GM12878 (cell line): ENCODE results near the gene NOL4L. TPM values are rescaled to one million over a fixed set of nuclear protein-coding genes. Genes with fewer than 3 reads are reported as not detected.
A peak's percentile ranks its signal among the peaks of the same experiment; 100 is the strongest.

ENCODE experiments used
- ATAC-seq: fragments of 200-7000 bp; cut with Tn5 transposase; 3 replicates; pipeline ENCODE4 v1.9.1; 2020; ENCODE audit warnings: mild to moderate bottlenecking, moderate library complexity
- BruUV-seq: library from RNA; stranded (reverse); fragments of 400-500 nt; replicated peaks from 2 replicates; lab custom pipeline; 2021; lab: Mats Ljungman, UMichigan
- CTCF ChIA-PET: fragments of 300-600 bp; sonication (Branson Sonifier 250); formaldehyde crosslinking; extraction: SDS; loops from one replicate; lab custom pipeline; 2021; ENCODE audit warnings: inconsistent platforms; lab: Yijun Ruan, JAX
- POLR2A ChIA-PET: fragments of 350-600 bp; formaldehyde crosslinking; extraction: SDS; loops from one replicate; lab custom pipeline; 2021; ENCODE audit warnings: inconsistent platforms; lab: Charles Lee
- RAD21 ChIA-PET: fragments of 300-600 bp; sonication (Branson Sonifier 250); formaldehyde crosslinking; loops from one replicate; lab custom pipeline; 2023; ENCODE audit warnings: antibody characterized with exemption; ENCODE audit not compliant: unreplicated experiment; lab: Charles Lee
- SMC1A ChIA-PET: fragments of 300-600 bp; sonication (Branson Sonifier 250); formaldehyde crosslinking; loops from one replicate; lab custom pipeline; 2023; ENCODE audit not compliant: unreplicated experiment, uncharacterized antibody; lab: Charles Lee
- DNase-seq: peaks from one replicate; pipeline ENCODE4 v3.0.0-alpha.2; 2011; ENCODE audit warnings: low read depth, low spot score
- FAIRE-seq: peaks from 3 replicates; lab custom pipeline; 2011; peaks lifted over from hg19 to GRCh38; lab: Jason Lieb, UNC
- H2AFZ ChIP-seq: 2 replicates; pipeline ENCODE4 v1.6.0; 2011; ENCODE audit warnings: low read depth, low read length, control low read depth; ENCODE audit not compliant: control insufficient read depth
- H3K27ac ChIP-seq: 2 replicates; pipeline ENCODE4 v1.5.1; 2011; ENCODE audit warnings: control low read depth; ENCODE audit not compliant: control insufficient read depth, insufficient read depth
- H3K27me3 ChIP-seq, 2 experiments: replicated peaks in 1 of 2; 2 replicates each; pipeline versions ENCODE4 v1.6.0 to v1.6.1; 2011; ENCODE audit warnings: low read length in 1 of 2; ENCODE audit not compliant: control insufficient read depth in 2 of 2, insufficient read depth in 2 of 2
- H3K36me3 ChIP-seq, 2 experiments: 2 replicates each; pipeline ENCODE4 v1.5.1; 2011; ENCODE audit warnings: low read length in 1 of 2; ENCODE audit not compliant: control insufficient read depth in 2 of 2, insufficient read depth in 2 of 2
- H3K4me1 ChIP-seq: 2 replicates; pipeline ENCODE4 v1.6.1; 2011; ENCODE audit warnings: mild to moderate bottlenecking, low read length, moderate library complexity, mixed read lengths; ENCODE audit not compliant: control insufficient read depth, insufficient read depth
- H3K4me2 ChIP-seq: 2 replicates; pipeline ENCODE4 v1.6.0; 2011; ENCODE audit warnings: control low read depth; ENCODE audit not compliant: control insufficient read depth, insufficient read depth
- H3K4me3 ChIP-seq: fragments of 200-600 bp; sonication (generic); 2 replicates; pipeline ENCODE4 v1.5.1; 2016
- H3K79me2 ChIP-seq: 2 replicates; pipeline ENCODE4 v1.6.0; 2011; ENCODE audit warnings: low read length; ENCODE audit not compliant: control insufficient read depth, insufficient read depth
- H3K9ac ChIP-seq: 2 replicates; pipeline ENCODE4 v1.8.0; 2011; ENCODE audit warnings: low read length, control low read depth, mixed read lengths; ENCODE audit not compliant: control insufficient read depth, insufficient read depth
- H3K9me3 ChIP-seq: replicated peaks from 3 replicates; pipeline ENCODE4 v1.5.1; 2011; ENCODE audit warnings: mild to moderate bottlenecking, low read length; ENCODE audit not compliant: control insufficient read depth, insufficient read depth
- H4K20me1 ChIP-seq: 2 replicates; pipeline ENCODE4 v1.6.0; 2011; ENCODE audit not compliant: control insufficient read depth, insufficient read depth
- CHD2 ChIP-seq: IDR thresholded peaks from 2 replicates; pipeline ENCODE4 v1.6.1; 2011; ENCODE audit warnings: low read depth, low read length, improper control_type of control experiment, borderline replicate concordance
- CREM ChIP-seq: IDR thresholded peaks from 2 replicates; pipeline ENCODE4 v1.6.1; 2014; ENCODE audit warnings: antibody characterized with exemption, low read depth
- EED ChIP-seq: sonication (generic); IDR thresholded peaks from 2 replicates; pipeline ENCODE4 v1.6.1; 2016; ENCODE audit warnings: antibody characterized with exemption, low read depth
- IKZF1 ChIP-seq: fragments of 450-650 bp; conservative IDR thresholded peaks from 2 replicates; pipeline ENCODE4 v1.6.1; 2017; ENCODE audit warnings: antibody characterized with exemption, mild to moderate bottlenecking
- PAX8 ChIP-seq: fragments of 450-650 bp; IDR thresholded peaks from 2 replicates; pipeline ENCODE4 v1.6.1; 2017; ENCODE audit warnings: mild to moderate bottlenecking, moderate library complexity
- RUNX3 ChIP-seq: IDR thresholded peaks from 2 replicates; pipeline ENCODE4 v1.6.1; 2012; ENCODE audit warnings: low read length, inconsistent platforms
- ZZZ3 ChIP-seq: IDR thresholded peaks from 2 replicates; pipeline ENCODE4 v1.6.1; 2011; ENCODE audit warnings: low read depth; ENCODE audit not compliant: control insufficient read depth, insufficient read length
- WGBS: methylation state at CpG from one replicate; pipeline ENCODE4 v1.1.6; 2016; ENCODE audit warnings: low lambda C conversion rate; ENCODE audit not compliant: insufficient replicate concordance, insufficient coverage; ENCODE audit errors: missing lambda C conversion rate; 5-methylcytosine and 5-hydroxymethylcytosine counted together
- in situ Hi-C: fragments of 300-500 bp; cut with MboI; formaldehyde crosslinking; loops from 9 replicates; pipeline ENCODE4 v1.14.3; 2018; ENCODE audit warnings: mixed read lengths
- intact Hi-C: fragments of 100-400 bp; cut with micrococcal nuclease; formaldehyde crosslinking; loops from one replicate; pipeline ENCODE4 v1.14.2; 2022; ENCODE audit not compliant: unreplicated experiment
- polyA plus RNA-seq, 11 experiments: library from polyadenylated mRNA; depleted of rRNA in 4 of 11; unstranded in 6 of 11; stranded (reverse) in 5 of 11; fragments of >200 nt; fragmentation: Nextera tagmentation in 4 of 11; fragmentation: Illumina TruSeq in 1 of 11; extraction: Ambion mirVana in 4 of 11; extraction: Trizol in 1 of 11; gene quantifications; 1 replicate in 1 of 11; 2 replicates in 10 of 11; pipeline versions ENCODE4 v1.2.1 to v1.2.3, GENCODE V29; 2011 to 2016; ENCODE audit warnings: inconsistent platforms in 2 of 11, missing spikeins in 2 of 11, low read depth in 1 of 11
- total RNA-seq, 4 experiments: library from RNA; depleted of rRNA in 3 of 4; stranded (reverse); fragments of >200 nt in 3 of 4; fragmentation: Illumina TruSeq in 1 of 4; extraction: Trizol in 1 of 4; gene quantifications; 2 replicates each; pipeline versions ENCODE4 v1.2.1 to v1.2.3, GENCODE V29; 2013 to 2021
- TF ChIP-seq, protein P1 (sequence below): fragments of 450-650 bp; IDR thresholded peaks from 2 replicates; pipeline ENCODE4 v1.6.1; 2016; ENCODE audit warnings: mild to moderate bottlenecking
- TF ChIP-seq, protein P2 (sequence below): IDR thresholded peaks from 2 replicates; pipeline ENCODE4 v1.6.1; 2011; ENCODE audit warnings: mild to moderate bottlenecking, low read depth, low read length, moderate library complexity; ENCODE audit not compliant: insufficient replicate concordance

The NOL4L gene
- total and polyA plus RNA-seq, 10 of the 15 experiments (the other 5 are each of a cell fraction or from before 2014, with no cell fraction given) = 2.3 to 24.0 (median 8.0) TPM

DNA sequence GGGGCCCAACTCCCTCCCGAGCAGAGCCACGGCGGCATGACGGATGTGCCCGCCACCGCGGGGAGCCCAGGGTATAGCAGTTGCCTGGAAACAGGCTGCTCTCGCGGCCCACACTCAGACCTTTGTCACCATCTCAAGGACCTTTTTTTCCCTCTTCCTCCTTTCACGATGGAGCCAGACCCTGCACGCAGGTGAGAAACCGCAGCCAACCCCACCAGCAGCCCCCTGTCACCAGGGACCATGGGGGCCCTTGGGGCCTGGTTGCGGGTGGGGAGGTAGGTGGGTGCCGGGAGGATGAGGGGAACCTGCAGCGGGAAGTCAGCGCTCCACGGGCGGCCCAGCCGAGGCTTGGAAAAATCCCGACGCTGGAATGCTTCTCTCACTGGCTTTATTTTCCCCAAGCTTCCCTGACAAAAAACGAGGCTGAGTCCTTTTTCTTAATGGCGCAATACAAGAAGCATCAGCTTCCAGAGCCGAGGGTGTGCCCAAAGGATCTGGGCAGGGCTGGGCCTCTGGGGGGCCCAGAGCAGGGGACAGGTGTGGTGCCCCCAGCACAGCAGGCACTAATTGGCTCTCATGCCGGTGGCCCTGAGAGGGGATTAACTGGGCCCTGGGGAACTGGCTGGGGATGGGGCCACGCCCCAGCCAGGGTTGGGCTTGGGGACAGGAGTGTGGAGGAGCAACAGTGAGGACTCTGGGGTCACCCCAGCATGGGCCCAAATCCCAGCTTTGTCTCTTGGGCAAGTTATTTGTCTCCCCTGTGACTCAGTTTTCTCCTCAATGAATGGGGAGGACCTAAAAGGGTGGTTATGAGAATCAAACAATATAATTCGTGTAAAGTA is 23.9 kb downstream of the NOL4L start:
- FAIRE-seq (no peak), ATAC-seq (no peak; the same call in 2 of the 3 replicates), DNase-seq (no peak)
- in situ Hi-C loops = no loop called here
- Histone ChIP-seq H2AFZ (no peak overlapping the region), H3K9me3 (no peaks in the 10 kb centered on the region), H4K20me1 (no peaks in the 10 kb centered on the region), H3K9ac (no peak overlapping the region), H3K4me3 (no peak overlapping the region), H3K27ac (no peak overlapping the region), H3K27me3 (no peaks in the 10 kb centered on the region), H3K4me2 (no peak overlapping the region), H3K79me2 (no peaks in the 10 kb centered on the region), H3K4me1 (no peaks in the 10 kb centered on the region), H3K36me3 (no peaks in the 10 kb centered on the region)
- ChIA-PET CTCF (no interaction called here), RAD21 (no interaction called here), SMC1A (no interaction called here), POLR2A (interaction anchor here (0.6 kb wide), 1 partner anchor 51 kb away, joined by 3 read pairs; no protein-coding TSS in a partner anchor)
- WGBS = 33% methylated on average over 27 of the region's 27 CpGs
- intact Hi-C loops = no loop called here
- TF ChIP-seq RUNX3 = peak; percentile 32; the same call in 1 of the 2 replicates
- TF ChIP-seq CHD2 = no peak
- TF ChIP-seq ZZZ3 = no peak
- TF ChIP-seq CREM = no peak
- peak; percentile 47; the same call in 1 of the 2 replicates for TF ChIP-seq EED
- peak; percentile 40; the same call in 1 of the 2 replicates for TF ChIP-seq IKZF1
- no TSS peak for BruUV-seq

DNA sequence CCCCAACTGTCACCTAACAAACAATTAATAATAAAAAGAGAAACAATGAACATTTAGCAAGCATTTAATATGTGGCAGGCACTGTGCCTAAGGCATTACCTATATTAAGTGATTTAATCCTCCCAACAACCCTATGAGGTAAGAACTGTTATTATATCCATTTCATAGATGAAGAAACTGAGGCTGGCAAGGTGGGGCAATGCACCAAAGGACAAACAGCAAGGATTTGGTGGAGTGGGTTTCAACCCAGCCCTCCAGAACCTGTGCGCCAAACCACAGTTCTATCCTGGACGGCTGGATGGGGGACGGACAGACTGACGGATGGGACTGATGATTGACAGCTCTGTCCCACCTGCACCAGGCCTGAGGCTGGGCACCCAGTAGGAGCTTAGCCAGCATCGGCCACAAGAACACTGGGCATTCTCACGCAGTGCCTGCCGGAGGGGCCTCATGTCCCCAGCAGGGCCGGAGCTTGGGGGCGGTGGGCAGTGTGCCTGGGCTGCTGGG is 24.6 kb downstream of the NOL4L start:
- no peak for FAIRE-seq
- H3K4me2 ChIP-seq = no peak overlapping the region

More for the DNA sequence above, 24.6 kb downstream of the NOL4L start:
- ChIA-PET CTCF (no interaction called here), POLR2A (interaction anchor here (0.6 kb wide), 1 partner anchor 52 kb away, joined by 3 read pairs; no protein-coding TSS in a partner anchor), RAD21 (no interaction called here), SMC1A (no interaction called here)
- TF ChIP-seq, protein P1, sequence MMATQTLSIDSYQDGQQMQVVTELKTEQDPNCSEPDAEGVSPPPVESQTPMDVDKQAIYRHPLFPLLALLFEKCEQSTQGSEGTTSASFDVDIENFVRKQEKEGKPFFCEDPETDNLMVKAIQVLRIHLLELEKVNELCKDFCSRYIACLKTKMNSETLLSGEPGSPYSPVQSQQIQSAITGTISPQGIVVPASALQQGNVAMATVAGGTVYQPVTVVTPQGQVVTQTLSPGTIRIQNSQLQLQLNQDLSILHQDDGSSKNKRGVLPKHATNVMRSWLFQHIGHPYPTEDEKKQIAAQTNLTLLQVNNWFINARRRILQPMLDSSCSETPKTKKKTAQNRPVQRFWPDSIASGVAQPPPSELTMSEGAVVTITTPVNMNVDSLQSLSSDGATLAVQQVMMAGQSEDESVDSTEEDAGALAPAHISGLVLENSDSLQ = peak; percentile 59; the same call in 1 of the 2 replicates
- TF ChIP-seq PAX8 = no peak
- TF ChIP-seq, protein P2, sequence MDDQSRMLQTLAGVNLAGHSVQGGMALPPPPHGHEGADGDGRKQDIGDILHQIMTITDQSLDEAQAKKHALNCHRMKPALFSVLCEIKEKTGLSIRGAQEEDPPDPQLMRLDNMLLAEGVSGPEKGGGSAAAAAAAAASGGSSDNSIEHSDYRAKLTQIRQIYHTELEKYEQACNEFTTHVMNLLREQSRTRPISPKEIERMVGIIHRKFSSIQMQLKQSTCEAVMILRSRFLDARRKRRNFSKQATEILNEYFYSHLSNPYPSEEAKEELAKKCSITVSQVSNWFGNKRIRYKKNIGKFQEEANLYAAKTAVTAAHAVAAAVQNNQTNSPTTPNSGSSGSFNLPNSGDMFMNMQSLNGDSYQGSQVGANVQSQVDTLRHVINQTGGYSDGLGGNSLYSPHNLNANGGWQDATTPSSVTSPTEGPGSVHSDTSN = peak; percentile 38
- no peaks in the 10 kb centered on the region for H3K27me3 ChIP-seq
- H3K4me3 ChIP-seq = no peak overlapping the region
- in situ Hi-C loops = no loop called here
- no peak overlapping the region for H2AFZ ChIP-seq
- ATAC-seq (no peak), DNase-seq (no peak)
- no peaks in the 10 kb centered on the region for H3K36me3 ChIP-seq
- no peaks in the 10 kb centered on the region for H4K20me1 ChIP-seq
- H3K9ac ChIP-seq = no peak overlapping the region
- H3K79me2 ChIP-seq = no peaks in the 10 kb centered on the region
- 52% methylated on average over 9 of the region's 9 CpGs for WGBS
- H3K27ac ChIP-seq = no peak overlapping the region
- no TSS peak for BruUV-seq
- H3K4me1 ChIP-seq = no peaks in the 10 kb centered on the region
- no peaks in the 10 kb centered on the region for H3K9me3 ChIP-seq
- intact Hi-C loops = no loop called here
